CD14-positive monocyte (primary cell): ENCODE results near the gene HAND2. TPM values are rescaled to one million over a fixed set of nuclear protein-coding genes. Genes with fewer than 3 reads are reported as not detected.

Experiments
- DNase-seq, 3 donors: peaks; one replicate each; pipeline ENCODE4 v3.0.0-alpha.2; 2011 to 2022
- H2AFZ ChIP-seq: 2 replicates; pipeline ENCODE4 v1.6.0; 2012; ENCODE audit warnings: mild to moderate bottlenecking, low read depth, low read length, inconsistent platforms; ENCODE audit not compliant: insufficient read depth, poor library complexity, severe bottlenecking
- H3K27ac ChIP-seq, 2 donors: 1 replicate in 1 of 2; 2 replicates in 1 of 2; pipeline ENCODE4 v1.5.1; 2012 to 2013; ENCODE audit warnings: low read length in 2 of 2, control low read depth in 1 of 2, inconsistent platforms in 1 of 2, low read depth in 1 of 2, mild to moderate bottlenecking in 1 of 2
- H3K27me3 ChIP-seq, 2 donors: one replicate each; pipeline versions ENCODE4 v1.6.0 to v1.6.1; 2011 to 2013; ENCODE audit warnings: low read length in 2 of 2; ENCODE audit not compliant: control insufficient read depth in 2 of 2, insufficient read depth in 2 of 2
- H3K36me3 ChIP-seq, 2 donors: replicated peaks in 1 of 2; 1 replicate in 1 of 2; 2 replicates in 1 of 2; pipeline versions ENCODE4 v1.5.1 to v1.6.1; 2012 to 2013; ENCODE audit warnings: low read length in 2 of 2, control low read depth in 1 of 2, inconsistent platforms in 1 of 2, mild to moderate bottlenecking in 1 of 2; ENCODE audit not compliant: insufficient read depth in 2 of 2, control insufficient read depth in 1 of 2
- H3K4me1 ChIP-seq, 2 donors: 1 replicate in 1 of 2; 2 replicates in 1 of 2; pipeline versions ENCODE4 v1.5.1 to v1.6.1; 2012 to 2013; ENCODE audit warnings: low read length in 2 of 2, control low read depth in 1 of 2, inconsistent platforms in 1 of 2, mild to moderate bottlenecking in 1 of 2, moderate library complexity in 1 of 2; ENCODE audit not compliant: insufficient read depth in 2 of 2, control insufficient read depth in 1 of 2
- H3K4me2 ChIP-seq: replicated peaks from 2 replicates; pipeline ENCODE3; 2012; ENCODE audit warnings: low read length, moderate library complexity, mild to moderate bottlenecking; ENCODE audit not compliant: poor library complexity, severe bottlenecking; ENCODE audit errors: extremely low read depth
- H3K4me3 ChIP-seq, 3 experiments: fragments of 200-600 bp in 1 of 3; sonication (generic) in 1 of 3; replicated peaks in 1 of 3; 1 replicate in 2 of 3; 2 replicates in 1 of 3; pipeline ENCODE4 v1.5.1; 2011 to 2013; ENCODE audit warnings: low read length in 3 of 3, mild to moderate bottlenecking in 3 of 3, control low read depth in 2 of 3, low read depth in 2 of 3, inconsistent platforms in 1 of 3, moderate library complexity in 1 of 3
- H3K79me2 ChIP-seq: 2 replicates; pipeline ENCODE4 v1.6.0; 2012; ENCODE audit warnings: mild to moderate bottlenecking, control low read depth, inconsistent platforms, low read length, moderate library complexity; ENCODE audit not compliant: insufficient read depth
- H3K9ac ChIP-seq: 2 replicates; pipeline ENCODE4 v1.6.0; 2017; ENCODE audit warnings: low read length, mild to moderate bottlenecking; ENCODE audit not compliant: insufficient read depth, poor library complexity, severe bottlenecking
- H3K9me3 ChIP-seq, 2 donors: replicated peaks in 1 of 2; 1 replicate in 1 of 2; 2 replicates in 1 of 2; pipeline versions ENCODE4 v1.5.1 to v1.6.1; 2012 to 2013; ENCODE audit warnings: low read length in 2 of 2, control low read depth in 1 of 2; ENCODE audit not compliant: control insufficient read depth in 1 of 2, insufficient read depth in 1 of 2
- H4K20me1 ChIP-seq: 2 replicates; pipeline ENCODE4 v1.6.0; 2012; ENCODE audit warnings: mild to moderate bottlenecking, low read length, control low read depth, moderate library complexity; ENCODE audit not compliant: insufficient read depth
- H3K27ac Mint-ChIP-seq, 7 donors: one replicate each; pipeline ENCODE4 v1.8.0; 2020; ENCODE audit warnings: mild to moderate bottlenecking in 7 of 7, mixed read lengths in 7 of 7, moderate library complexity in 6 of 7, inconsistent platforms in 2 of 7
- H3K27me3 Mint-ChIP-seq, 3 donors: one replicate each; pipeline ENCODE4 v1.8.0; 2021 to 2022; ENCODE audit warnings: low read depth in 3 of 3, mild to moderate bottlenecking in 3 of 3, mixed read lengths in 3 of 3, moderate library complexity in 3 of 3, inconsistent platforms in 1 of 3
- H3K36me3 Mint-ChIP-seq, 2 donors: one replicate each; pipeline ENCODE4 v1.8.0; 2020; ENCODE audit warnings: mixed read lengths in 2 of 2, inconsistent platforms in 1 of 2, mild to moderate bottlenecking in 1 of 2
- H3K4me1 Mint-ChIP-seq: one replicate; pipeline ENCODE4 v1.8.0; 2020; ENCODE audit warnings: mild to moderate bottlenecking, mixed read lengths
- H3K4me3 Mint-ChIP-seq, 2 donors: one replicate each; pipeline ENCODE4 v1.8.0; 2020; ENCODE audit warnings: mild to moderate bottlenecking in 2 of 2, mixed read lengths in 2 of 2, moderate library complexity in 1 of 2
- H3K9me3 Mint-ChIP-seq, 7 donors: one replicate each; pipeline ENCODE4 v1.8.0; 2020 to 2022; ENCODE audit warnings: mixed read lengths in 7 of 7, mild to moderate bottlenecking in 6 of 7, moderate library complexity in 6 of 7, inconsistent platforms in 2 of 7
- CTCF ChIP-seq: fragments of 200-600 bp; IDR thresholded peaks from one replicate; pipeline ENCODE4 v1.8.0; 2022; ENCODE audit warnings: antibody characterized with exemption, mild to moderate bottlenecking
- WGBS: methylation state at CpG from one replicate; pipeline ENCODE4 v1.1.5; 2013; ENCODE audit warnings: missing lambda C conversion rate; ENCODE audit not compliant: insufficient coverage; 5-methylcytosine and 5-hydroxymethylcytosine counted together
- intact Hi-C, 2 donors: fragments of 100-400 bp; cut with micrococcal nuclease; formaldehyde crosslinking; loops; one replicate each; pipeline versions ENCODE4 v1.15.0 to v1.15.1; 2023
- polyA plus RNA-seq, 3 donors: library from polyadenylated mRNA; depleted of rRNA in 1 of 3; unstranded in 2 of 3; stranded (reverse) in 1 of 3; fragments of 300-500 nt in 2 of 3; fragments of >200 nt in 1 of 3; fragmentation: Illumina TruSeq in 2 of 3; gene quantifications; 1 replicate in 2 of 3; 2 replicates in 1 of 3; pipeline ENCODE4 v1.2.3, GENCODE V29; 2012 to 2021

Gene HAND2
- polyA plus RNA-seq, 3 donors = not detected

GRCh38 chr4:173486714-173487392 lies 43.2 kb downstream of the HAND2 start:
- Histone ChIP-seq H3K27ac (no peak overlapping the region), H3K4me3 (no peak overlapping the region), H3K27me3 (no peaks in the 10 kb centered on the region), H3K9ac (no peak overlapping the region), H2AFZ (no peak overlapping the region), H3K4me1 (peaks cover 18 to 24% of the 10 kb centered on the region in 2 donors), H3K36me3 (no peaks in the 10 kb centered on the region), H3K9me3 (no peaks in the 10 kb centered on the region), H3K4me2 (no peak overlapping the region), H4K20me1 (no peaks in the 10 kb centered on the region), H3K79me2 (no peaks in the 10 kb centered on the region)
- Mint-ChIP-seq H3K4me1 (peaks cover 21% of the 10 kb centered on the region), H3K36me3 (no peaks in the 10 kb centered on the region), H3K27me3 (no peaks in the 10 kb centered on the region), H3K9me3 (peaks cover 0 to 2% (median 0%) of the 10 kb centered on the region in 7 donors), H3K4me3 (no peak overlapping the region), H3K27ac (no peak overlapping the region)
- WGBS = no CpG with 5 or more reads among the region's 1 CpG
- no peak for TF ChIP-seq CTCF
- DNase-seq = no peak
- intact Hi-C loops = no loop called here

DNA sequence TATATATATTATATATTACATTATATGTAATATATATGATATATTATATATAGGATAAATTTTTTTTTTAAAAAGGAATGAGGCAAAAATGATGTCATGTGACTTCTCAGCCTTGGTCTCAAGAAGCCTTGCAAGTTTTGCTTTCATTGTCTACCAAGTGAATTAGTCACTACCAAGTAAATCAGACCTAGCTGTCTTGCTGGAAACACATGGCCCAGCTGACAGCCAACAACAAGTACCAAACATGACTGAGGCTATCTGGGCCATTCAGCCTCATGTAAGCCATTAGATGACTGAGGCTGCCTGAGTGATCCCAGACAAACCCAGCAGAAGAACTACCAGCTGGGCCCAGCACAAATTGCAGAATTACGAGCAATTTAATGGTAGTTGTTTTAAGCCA lies 44.9 kb downstream of the HAND2 start:
- no peak overlapping the region for H3K9ac ChIP-seq
- H3K9me3 ChIP-seq = no peaks in the 10 kb centered on the region
- no peaks in the 10 kb centered on the region for H3K27me3 ChIP-seq
- no peaks in the 10 kb centered on the region for H4K20me1 ChIP-seq
- H3K27me3 Mint-ChIP-seq = no peaks in the 10 kb centered on the region
- H3K4me3 Mint-ChIP-seq = no peak overlapping the region
- intact Hi-C loops = no loop called here
- no CpG with 5 or more reads among the region's 1 CpG for WGBS
- H3K9me3 Mint-ChIP-seq = no peaks in the 10 kb centered on the region
- H3K4me3 ChIP-seq = no peak overlapping the region
- H3K36me3 ChIP-seq = no peaks in the 10 kb centered on the region
- no peaks in the 10 kb centered on the region for H3K36me3 Mint-ChIP-seq
- TF ChIP-seq CTCF = no peak
- DNase-seq = no peak
- peaks cover 3 to 8% of the 10 kb centered on the region in 2 donors for H3K4me1 ChIP-seq
- H3K4me2 ChIP-seq = no peak overlapping the region
- H2AFZ ChIP-seq = no peak overlapping the region
- peaks cover 6% of the 10 kb centered on the region for H3K4me1 Mint-ChIP-seq
- H3K79me2 ChIP-seq = no peaks in the 10 kb centered on the region
- H3K27ac ChIP-seq = no peak overlapping the region
- H3K27ac Mint-ChIP-seq = no peak overlapping the region
